GM20431 (cell line): ENCODE data around the gene NR2C2.
"Not testable (repeated sequence)": the region's sequence is repeated elsewhere in the genome, so short reads cannot be mapped to it uniquely, and the experiment has no call there.

Experiments used
- in situ Hi-C: fragments of 300-500 bp; cut with MseI, MboI; formaldehyde crosslinking; loops from one replicate; pipeline ENCODE4 v1.15.0; 2020; ENCODE audit warnings: low sequenced_read_pairs; ENCODE audit not compliant: unreplicated experiment

NR2C2 gene

DNA sequence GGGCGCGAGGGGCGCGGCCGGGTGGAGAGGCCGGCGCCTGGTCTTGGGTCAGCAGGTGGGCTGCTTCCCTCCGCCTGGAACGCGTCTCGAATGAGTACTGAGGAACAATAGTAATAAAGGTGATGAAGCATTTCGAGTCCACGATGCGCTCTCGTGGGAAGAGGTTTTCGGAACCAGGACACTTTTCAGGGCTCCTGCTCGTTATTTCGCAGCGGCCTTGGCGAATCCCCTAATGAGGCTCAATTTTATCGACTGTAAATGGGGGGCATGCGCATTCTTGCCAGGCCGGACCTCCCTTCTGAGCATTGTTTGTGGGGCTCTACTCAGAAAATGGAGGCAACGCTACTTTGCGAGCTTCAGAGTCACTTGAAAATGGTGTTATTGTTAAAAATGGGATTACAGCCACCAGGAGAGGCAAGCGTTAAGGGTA lies 1.2 kb downstream of the NR2C2 start:
- in situ Hi-C loops: no loop called here

DNA sequence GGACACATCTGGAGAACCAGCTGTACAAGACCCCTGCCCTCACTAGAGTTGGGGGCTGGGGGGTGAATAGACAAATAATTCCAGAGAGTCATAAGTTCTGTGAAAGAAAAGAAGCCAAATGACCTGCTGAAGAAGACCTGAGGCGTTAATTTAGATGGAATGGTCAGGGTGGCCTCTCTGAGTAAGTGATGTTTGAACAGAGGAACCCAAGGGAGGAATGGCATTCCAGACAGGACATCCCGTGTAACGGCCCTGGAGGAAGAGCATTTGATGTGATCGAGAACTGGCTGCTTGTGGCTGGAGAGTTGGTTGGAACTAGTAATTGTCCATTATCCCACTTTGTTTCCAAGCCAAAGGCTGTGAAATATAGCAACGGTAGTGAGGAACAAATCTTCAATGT lies 1.7 kb downstream of the NR2C2 start:
- in situ Hi-C loops: no loop called here

DNA sequence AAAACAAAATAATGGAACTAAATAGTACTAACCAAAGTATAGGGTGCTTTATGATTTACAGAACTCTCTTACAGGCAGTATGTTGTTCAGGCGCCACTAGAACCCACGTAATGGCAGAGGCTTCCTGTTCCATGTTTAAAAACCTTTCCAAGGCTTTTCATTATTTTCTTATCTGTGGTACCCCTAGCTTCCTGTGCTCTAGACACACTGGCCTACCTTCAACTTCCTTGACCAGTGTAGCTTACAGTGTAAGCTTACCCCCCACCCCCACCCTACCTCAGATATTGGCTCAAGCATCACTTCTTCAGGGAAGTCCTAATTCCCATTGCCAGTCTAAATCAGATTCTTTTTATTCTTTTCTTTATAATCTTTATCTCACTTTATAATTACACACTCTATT lies 2.9 kb downstream of the NR2C2 start:
- in situ Hi-C loops: no loop called here

DNA sequence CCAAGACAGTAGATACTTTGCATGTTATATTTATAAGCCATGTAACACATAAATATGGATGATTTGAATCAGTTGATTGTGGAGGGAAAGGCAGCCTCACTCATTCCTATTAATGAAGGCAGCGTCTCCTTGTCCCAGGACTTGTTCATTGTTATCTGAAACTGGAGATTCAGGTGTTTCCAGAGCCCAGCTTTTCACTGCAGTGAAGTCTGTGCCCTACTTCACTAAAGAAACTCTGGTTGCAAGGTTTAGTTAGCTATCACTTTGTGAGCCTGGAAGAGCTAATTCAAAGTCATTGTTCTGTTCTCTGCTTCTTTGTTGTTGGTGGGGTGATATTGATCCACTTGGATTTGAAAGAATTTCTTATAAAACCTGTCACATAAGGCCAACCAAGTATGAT lies 9.8 kb downstream of the NR2C2 start:
- in situ Hi-C loops: no loop called here

DNA sequence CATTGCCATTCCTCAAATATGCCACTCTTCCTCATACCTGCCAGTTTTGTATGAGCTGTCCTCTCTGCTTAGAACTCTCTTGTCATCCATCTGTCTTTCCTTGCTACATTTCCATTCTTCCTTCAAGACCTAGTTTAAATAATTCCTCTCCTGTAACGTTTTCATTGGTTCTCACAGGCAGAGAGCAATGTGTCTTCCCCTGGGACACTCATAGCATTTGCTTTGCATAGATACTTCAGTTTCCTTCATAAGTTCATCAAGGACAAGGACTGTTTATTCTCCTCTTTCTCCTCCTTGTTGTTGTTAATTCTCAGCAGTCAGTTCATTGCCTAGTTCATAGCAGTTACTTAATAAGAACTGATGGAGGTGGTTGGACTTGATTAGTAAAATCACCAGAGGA lies 10.5 kb downstream of the NR2C2 start:
- in situ Hi-C loops: no loop called here

DNA sequence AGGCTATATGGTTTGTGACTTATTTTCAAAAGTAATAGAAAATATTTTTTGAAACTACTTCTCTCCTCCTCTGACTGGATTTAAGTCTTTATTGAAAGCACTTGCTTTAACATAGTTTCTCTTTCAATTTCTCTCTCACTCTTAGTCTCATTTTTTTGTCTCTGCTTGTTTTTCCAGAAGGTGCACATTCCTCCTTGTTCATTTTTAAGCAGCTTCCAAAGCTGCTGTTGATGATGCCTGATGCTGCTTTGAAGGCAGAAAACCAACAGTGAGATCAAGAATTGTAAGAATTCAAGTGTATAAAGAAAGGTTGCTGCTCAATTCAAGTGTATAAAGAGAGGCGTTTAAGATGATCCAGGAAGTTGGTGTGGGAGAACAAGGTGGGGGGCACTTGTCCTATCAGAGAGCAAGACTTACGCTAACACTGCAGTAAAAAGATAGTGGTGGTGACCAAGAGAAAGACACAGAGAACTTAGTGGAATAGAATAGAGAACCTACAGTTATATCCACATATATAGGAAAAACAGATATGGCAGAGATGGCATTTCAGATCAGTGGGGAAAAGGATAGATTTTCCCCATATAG lies 12.1 kb downstream of the NR2C2 start:
- in situ Hi-C loops: no loop called here

DNA sequence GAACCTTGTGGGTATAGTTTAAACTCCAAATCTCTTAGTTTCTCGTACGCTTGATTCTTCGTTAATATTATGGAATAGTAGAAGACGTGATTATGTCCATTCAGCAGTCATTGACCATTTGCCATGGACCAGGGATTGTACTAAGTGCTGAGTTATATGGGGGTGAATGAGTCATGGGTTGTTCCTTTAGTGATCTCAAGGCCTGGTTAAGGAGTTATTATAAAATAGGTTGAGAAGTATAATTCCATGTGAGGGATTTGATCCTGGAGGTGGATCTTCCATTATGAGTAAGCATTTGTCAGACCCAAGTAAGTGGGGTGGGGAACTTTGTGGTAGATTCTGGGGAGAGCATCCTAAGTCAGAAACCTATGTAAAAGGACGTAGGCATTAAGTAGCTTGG lies 15.4 kb downstream of the NR2C2 start:
- in situ Hi-C loops: no loop called here

DNA sequence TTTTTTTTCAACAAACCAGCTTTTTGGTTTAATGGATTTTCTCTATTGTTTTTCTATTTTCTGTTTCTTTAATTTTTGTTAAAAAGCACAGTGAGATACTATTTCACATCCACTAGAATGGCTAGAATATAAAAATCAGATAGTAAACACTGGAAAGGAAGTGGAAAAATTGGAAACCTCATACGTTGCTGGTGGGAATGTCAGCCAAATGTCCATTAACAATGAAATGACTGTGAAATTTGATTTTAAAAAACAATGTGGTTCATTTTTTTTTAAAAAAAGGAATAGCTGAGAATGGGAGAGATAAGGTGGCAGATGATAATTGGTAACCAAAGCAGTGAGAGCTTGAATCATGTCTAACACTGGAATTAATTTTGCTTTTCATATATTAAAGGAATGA lies 19.9 kb downstream of the NR2C2 start:
- in situ Hi-C loops: no loop called here

DNA sequence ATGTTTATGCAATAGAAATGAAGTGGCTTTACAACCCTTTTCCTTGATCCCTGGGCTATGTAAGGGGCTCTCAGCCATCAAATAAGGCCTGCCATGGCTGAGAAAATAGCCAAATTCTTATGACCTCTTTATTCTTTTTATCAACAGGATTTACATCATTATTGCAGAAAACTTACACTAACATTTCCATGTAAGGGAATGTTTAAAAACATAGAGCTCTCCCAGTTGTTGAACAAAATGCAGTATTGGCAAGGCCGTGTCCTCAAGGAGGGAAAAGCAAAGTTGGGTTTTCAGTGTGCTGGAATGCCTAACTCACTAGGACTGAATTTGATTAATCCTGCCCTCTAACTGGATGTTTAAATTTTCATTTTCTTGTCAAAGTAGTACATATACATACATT lies 22.3 kb downstream of the NR2C2 start:
- in situ Hi-C loops: no loop called here

DNA sequence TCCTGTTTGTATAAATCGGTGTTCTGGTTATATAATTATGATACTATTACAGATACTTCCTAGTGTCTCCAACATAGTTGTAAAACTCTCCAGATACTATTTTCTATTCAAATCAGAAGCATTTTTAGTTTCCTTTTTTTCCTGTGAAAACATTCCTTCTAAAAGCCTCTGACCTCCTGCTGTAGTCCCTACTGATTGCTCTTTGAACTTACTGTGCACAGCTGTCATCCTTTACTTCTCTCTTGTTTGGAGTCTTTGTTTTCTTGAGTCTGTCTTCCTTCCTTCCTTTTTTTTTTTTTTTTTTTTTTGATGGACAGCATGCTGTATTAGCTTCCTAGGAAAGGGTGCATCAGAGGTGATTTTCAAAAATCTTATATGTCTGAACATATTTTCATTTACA lies 28.9 kb downstream of the NR2C2 start:
- in situ Hi-C loops: no loop called here

DNA sequence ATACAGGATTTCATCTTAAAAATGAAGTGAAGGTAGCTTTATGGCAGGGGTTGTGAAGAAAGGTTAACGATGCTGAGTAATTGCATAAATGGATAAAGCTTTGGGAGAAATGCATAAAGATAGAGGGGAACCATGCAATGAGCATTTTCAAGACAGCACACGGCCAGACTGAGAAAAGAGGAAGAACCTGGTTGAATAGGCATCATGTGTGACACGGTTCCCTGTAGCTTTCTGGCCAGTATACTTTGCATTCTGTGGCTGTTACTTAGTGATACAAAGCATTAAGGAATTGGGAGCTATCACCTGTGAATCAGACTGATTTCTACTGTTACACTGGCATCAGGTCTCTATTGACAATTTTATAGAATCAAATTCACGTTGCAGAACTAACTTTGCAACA lies 33.3 kb downstream of the NR2C2 start:
- in situ Hi-C loops: no loop called here

DNA sequence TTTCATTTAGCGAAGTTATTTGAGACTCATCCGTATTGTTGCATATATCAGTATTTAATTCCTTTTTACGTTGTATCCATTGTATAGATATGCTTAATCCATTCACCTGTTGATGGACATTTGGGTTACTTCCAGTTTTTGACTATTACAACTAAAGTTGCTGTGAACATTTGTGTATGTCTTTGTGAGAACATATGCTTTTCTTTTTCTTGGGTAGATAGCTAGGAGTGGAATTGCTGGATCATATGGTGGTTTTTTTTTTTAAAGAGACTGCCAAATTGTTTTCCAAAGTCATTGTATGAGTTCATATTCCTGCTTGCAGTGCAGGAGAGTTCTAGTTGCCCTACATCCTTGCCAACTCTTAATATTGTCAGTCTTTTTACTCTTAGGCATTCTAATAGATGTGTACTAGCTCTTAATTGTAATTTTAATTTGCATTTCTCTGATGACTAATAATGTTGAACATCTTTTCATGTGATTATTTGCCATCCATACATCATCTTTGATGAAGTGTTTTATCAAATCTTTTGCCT lies 37.3 kb downstream of the NR2C2 start:
- in situ Hi-C loops: no loop called here

DNA sequence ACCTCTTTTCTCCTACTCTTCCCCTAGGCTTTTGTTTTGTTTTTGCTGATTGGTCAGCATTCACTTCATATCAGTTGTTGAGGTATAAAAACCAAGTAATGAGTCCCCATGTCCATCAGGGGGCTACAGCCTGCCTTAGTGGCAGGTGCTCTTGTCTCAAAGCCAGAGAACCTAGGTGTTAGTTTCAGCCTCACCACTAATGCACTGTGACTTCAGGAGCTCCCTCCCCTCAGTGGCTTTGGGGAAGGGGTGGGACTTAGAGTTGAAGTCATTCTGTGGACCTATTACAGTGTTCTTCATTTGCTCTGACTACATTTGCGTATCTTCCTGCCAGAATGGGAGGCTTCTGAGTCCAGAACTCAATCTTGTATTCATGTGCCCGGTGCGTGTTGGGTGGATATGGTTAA lies 41.6 kb downstream of the NR2C2 start:
- in situ Hi-C loops: no loop called here

DNA sequence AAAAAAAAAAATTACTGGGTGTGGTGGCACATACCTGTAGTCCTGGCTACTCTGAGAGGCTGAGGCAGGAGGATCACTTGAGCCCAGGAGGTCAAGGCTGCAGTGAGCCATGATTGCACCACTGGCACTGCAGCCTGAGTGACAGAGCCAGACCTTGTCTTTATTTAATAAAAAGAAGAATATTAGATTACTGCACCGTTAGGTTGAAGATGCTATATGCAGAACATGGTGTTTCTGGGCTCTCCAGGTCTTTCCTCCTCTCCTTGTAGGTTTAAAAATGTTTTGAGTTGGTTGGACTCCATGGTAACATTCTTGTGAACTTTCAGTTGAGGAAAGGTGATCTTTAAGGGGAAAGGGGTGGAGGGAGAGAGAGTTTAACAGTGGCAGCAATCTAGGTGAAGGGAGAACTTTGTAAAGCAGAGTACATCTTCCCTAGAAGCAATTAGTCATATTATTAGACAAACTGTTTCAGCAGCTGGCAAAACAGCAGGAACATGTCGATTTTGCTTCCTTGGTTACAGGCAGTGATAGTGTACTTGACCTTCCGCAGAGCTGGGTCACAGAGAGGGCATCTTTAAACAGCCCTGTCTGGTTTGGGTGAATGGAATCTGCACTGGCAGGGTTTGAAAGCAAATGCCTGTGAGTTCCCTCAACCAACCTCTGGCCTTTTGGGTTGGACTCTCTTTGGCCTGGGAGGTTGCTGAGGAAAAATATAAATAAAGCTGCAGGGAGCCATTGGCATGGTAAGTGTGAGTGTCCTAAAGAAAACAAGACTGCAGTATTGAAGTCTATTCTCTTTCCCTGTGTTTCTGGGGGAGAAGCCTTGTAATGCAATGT lies 42.8 kb downstream of the NR2C2 start:
- in situ Hi-C loops: no loop called here

DNA sequence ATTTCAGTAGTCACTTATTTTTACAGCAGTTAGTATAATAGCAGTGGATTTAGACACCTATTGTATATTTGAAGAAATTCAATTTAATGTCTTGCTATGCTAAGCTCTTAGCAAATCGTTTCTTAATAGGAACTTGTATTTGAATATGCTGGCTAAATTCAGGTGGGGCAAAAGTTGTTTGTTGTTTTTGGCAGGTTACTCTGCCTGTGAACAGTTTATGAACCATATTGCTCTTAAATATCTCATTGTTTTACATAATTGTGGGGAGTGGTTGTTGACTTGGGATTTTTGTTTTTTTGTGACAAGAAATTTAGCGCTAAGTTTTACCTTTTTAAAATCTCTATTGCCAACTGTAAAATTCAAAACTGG lies 43.4 kb downstream of the NR2C2 start:
- in situ Hi-C loops: no loop called here

DNA sequence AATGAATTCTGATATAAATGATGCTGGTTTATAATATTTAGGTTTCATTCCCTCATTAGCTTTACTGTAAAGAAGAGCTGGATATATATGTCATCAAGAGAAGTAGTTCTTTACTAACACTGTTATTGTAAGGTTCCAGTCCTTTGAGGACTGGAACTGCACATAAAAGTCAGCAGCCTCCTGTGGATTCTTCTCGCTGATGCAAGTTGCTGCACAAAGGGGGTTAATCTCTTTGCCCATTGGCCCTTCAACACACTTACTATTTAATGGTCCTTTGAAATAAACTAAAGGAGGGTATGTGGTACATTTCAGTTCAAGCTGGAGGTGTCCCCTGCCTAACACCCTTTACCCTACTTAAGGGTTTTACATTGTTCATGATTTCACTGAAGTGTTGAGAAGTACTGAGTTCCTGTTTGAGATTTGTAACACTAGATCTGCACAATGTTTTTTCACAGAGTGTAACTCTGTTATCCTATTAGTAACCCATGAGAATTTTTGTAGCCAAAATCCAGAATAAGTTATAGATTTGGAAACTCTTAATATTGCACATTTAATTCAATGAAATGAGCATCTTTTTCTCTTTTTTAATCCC lies 43.9 kb downstream of the NR2C2 start:
- in situ Hi-C loops: no loop called here

DNA sequence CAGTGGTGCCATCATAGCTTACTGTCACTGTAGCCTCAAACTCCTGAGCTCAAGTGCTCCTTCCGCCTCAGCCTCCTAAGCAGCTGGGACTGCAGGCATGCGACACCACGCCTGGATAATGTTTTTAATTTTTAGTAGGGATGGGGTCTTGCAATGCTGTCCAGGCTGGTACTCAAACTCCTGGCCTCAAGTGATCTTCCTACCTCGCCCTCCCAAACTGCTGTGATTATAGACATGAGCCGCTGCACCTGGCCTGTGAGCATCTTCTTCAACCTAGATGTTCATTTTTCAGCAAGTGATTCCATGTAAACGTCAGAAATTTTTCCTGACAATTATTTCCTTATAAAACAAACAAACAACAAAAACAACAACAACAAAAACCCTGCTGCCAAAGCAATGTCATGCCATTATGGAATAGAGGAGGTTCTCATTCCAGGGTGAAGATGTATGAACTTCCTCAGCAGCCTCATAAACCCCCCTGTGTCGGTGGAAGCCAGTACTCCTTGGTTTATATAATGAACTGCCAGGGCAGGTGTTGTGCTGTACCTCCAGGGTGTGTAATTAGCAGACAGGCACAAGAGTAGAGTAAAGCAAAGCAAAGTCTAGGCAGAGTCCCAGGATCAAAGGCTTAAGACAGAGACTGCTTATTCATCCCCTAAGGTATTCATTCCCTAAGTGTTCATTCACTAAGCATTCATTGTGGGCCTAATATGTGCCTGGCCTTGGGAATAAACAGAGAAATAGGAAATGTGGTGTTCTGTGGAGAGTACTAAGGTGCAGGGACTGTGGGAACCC lies 44.6 kb downstream of the NR2C2 start:
- in situ Hi-C loops: no loop called here

DNA sequence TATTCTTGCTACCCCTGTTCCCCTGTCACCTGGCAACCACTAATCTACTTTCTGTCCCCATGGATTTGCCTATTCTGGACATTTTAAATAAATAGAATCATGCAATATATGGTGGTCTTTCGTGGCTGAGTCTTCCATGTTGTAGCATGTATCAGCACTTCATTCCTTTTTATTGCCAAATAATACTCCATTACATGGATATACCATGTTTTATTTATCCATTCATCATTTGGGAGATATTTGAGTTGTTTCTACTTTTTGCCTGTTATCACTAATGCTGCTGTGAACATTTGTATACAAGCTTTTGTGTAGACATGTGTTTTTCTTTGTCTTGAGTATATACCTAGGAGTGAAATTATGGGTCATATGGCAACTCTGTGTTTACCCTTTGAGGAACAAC lies 50.6 kb downstream of the NR2C2 start:
- in situ Hi-C loops: no loop called here

DNA sequence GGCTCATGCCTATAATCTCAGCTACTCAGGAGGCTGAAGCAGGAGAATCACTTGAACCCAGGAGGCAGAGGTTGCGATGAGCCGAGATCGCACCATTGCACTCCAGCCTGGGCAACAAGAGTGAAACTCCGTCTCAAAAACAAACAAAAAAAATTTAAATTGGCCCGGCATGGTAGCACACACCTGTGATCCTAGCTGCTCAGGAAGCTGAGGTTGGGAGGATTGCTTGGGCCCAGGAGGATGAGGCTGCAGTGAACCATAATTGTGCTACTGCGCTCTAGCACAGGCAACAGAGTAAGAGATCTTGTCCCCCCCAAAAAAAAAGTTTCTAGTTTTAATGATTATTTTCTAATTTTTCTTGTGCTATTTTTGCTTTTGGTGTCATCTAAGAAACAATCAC lies 51.8 kb downstream of the NR2C2 start:
- in situ Hi-C loops: not testable (repeated sequence)

DNA sequence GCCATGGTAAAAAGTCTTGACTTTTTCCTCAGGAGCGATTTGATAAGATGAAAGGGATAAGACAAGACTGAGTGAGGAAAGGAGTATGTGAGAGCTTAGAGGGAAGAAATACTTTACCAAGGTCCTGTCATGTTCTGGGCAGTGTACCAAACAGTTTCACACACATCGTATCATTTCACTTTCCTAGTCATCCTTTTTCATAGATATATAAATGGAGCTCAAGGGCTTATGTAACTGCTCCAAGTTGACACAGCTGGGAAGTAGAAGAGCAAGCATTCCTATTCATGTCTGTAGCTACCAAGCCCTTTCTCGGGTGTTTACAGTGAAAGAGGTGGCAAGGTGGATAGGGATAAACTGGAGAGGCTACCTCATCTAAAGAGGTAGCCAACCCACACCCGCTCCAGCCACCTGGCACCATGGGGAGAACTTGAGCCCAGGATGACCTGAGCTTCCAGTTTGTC lies 60.3 kb downstream of the NR2C2 start:
- in situ Hi-C loops: no loop called here

DNA sequence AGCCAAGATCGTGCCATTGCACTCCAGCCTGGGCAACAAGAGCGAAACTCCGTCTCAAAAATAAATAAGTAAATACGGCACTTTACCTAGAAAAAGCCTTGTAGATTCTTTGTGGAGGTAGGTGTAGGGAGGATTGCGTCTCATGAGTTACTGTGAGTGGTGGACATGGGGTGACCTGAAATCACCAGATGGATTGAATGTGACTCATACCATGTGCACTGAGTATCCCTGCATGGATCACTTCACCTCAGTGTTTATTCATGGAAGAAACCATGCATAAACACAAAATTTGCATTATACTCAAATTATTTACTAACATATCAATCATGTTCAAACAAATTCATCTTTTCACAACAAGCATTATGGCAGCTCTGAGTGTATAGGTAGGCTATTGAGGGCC lies 61.8 kb downstream of the NR2C2 start:
- in situ Hi-C loops: no loop called here
